HL-60 (cell line): ENCODE data around the gene CCDC88A.

ENCODE experiments used
- DNase-seq, 2 experiments: peaks; one replicate each; pipeline ENCODE4 v3.0.0-alpha.2; 2010 to 2020; ENCODE audit warnings: low read depth in 1 of 2, low spot score in 1 of 2
- H3K27ac ChIP-seq: fragments of 250-450 bp; sonication (Bioruptor Pico); replicated peaks from 2 replicates; pipeline ENCODE4 v1.5.1; 2020; ENCODE audit warnings: mild to moderate bottlenecking, moderate library complexity
- H3K27me3 ChIP-seq: fragments of 250-450 bp; sonication (Bioruptor Pico); 2 replicates; pipeline ENCODE4 v1.5.1; 2021; ENCODE audit warnings: mild to moderate bottlenecking, moderate library complexity; ENCODE audit not compliant: insufficient read depth, poor library complexity, severe bottlenecking
- H3K4me3 ChIP-seq: replicated peaks from 2 replicates; pipeline ENCODE4 v1.5.1; 2011; ENCODE audit warnings: mild to moderate bottlenecking, control low read depth, low read length; ENCODE audit not compliant: insufficient read depth
- GABPA ChIP-seq: IDR thresholded peaks from 2 replicates; pipeline ENCODE4 v1.6.1; 2012; ENCODE audit warnings: low read depth
- POLR2AphosphoS5 ChIP-seq: IDR thresholded peaks from 2 replicates; pipeline ENCODE4 v1.6.1; 2012; ENCODE audit warnings: low read depth
- SPI1 ChIP-seq: IDR thresholded peaks from 2 replicates; pipeline ENCODE4 v1.6.1; 2012; ENCODE audit warnings: low read depth, mild to moderate bottlenecking, borderline replicate concordance
- TF ChIP-seq, protein P1 (sequence below): IDR thresholded peaks from 2 replicates; pipeline ENCODE4 v1.6.1; 2012; ENCODE audit warnings: low read depth; ENCODE audit not compliant: insufficient replicate concordance
- TF ChIP-seq, protein P2 (sequence below): IDR thresholded peaks from one replicate; pipeline ENCODE4 v1.5.1; 2011; ENCODE audit warnings: low read length, control low read depth, inconsistent platforms; ENCODE audit not compliant: insufficient read depth

Gene CCDC88A

DNA sequence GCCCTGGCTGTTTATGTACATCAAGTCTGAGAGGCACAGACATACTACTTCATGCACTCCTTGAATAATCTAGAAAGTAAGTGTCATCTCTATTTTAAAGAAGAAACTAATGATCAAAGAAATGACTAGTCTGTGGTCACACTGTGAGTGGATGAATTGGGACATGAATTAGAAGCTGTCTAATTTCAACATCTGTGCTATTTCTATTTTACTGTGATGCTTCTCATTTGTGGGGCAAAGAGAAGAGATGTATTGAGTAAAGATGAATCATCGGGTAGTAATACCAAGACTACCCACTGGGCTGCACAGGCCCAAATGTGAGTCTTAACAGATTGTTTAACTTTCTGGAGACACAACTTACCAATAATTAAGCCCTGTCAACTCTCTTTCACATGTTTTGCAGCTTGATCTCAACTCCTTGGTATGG, 108.2 kb downstream of the CCDC88A start:
- peak in 1 of 2 experiments; percentile 57 for DNase-seq
- no peak overlapping the region for H3K4me3 ChIP-seq
- no peaks in the 10 kb centered on the region for H3K27me3 ChIP-seq
- TF ChIP-seq, protein P1, sequence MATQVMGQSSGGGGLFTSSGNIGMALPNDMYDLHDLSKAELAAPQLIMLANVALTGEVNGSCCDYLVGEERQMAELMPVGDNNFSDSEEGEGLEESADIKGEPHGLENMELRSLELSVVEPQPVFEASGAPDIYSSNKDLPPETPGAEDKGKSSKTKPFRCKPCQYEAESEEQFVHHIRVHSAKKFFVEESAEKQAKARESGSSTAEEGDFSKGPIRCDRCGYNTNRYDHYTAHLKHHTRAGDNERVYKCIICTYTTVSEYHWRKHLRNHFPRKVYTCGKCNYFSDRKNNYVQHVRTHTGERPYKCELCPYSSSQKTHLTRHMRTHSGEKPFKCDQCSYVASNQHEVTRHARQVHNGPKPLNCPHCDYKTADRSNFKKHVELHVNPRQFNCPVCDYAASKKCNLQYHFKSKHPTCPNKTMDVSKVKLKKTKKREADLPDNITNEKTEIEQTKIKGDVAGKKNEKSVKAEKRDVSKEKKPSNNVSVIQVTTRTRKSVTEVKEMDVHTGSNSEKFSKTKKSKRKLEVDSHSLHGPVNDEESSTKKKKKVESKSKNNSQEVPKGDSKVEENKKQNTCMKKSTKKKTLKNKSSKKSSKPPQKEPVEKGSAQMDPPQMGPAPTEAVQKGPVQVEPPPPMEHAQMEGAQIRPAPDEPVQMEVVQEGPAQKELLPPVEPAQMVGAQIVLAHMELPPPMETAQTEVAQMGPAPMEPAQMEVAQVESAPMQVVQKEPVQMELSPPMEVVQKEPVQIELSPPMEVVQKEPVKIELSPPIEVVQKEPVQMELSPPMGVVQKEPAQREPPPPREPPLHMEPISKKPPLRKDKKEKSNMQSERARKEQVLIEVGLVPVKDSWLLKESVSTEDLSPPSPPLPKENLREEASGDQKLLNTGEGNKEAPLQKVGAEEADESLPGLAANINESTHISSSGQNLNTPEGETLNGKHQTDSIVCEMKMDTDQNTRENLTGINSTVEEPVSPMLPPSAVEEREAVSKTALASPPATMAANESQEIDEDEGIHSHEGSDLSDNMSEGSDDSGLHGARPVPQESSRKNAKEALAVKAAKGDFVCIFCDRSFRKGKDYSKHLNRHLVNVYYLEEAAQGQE, result no peak
- TF ChIP-seq, protein P2, sequence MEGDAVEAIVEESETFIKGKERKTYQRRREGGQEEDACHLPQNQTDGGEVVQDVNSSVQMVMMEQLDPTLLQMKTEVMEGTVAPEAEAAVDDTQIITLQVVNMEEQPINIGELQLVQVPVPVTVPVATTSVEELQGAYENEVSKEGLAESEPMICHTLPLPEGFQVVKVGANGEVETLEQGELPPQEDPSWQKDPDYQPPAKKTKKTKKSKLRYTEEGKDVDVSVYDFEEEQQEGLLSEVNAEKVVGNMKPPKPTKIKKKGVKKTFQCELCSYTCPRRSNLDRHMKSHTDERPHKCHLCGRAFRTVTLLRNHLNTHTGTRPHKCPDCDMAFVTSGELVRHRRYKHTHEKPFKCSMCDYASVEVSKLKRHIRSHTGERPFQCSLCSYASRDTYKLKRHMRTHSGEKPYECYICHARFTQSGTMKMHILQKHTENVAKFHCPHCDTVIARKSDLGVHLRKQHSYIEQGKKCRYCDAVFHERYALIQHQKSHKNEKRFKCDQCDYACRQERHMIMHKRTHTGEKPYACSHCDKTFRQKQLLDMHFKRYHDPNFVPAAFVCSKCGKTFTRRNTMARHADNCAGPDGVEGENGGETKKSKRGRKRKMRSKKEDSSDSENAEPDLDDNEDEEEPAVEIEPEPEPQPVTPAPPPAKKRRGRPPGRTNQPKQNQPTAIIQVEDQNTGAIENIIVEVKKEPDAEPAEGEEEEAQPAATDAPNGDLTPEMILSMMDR, result peak; percentile 13
- H3K27ac ChIP-seq, result no peak overlapping the region

DNA sequence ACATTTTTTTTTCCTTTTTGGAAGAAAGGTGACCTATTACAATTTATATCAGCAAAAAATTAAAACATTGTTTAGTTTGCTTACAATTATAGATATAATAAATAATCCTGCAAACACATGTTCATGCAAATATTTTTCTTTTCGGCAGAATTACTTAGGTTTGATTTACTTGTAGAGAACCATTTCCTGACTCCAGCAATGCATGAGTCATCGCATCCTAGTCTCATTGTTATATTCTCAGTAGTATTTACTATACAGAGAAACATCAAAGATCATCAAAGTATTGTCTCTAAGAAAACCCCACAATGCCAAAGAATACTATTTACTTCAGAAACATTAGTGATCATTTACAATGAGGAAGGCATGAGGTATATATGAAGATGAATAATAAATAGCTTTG, 110.2 kb downstream of the CCDC88A start:
- no peak for DNase-seq
- no peaks in the 10 kb centered on the region for H3K27me3 ChIP-seq
- no peak overlapping the region for H3K27ac ChIP-seq
- no peak overlapping the region for H3K4me3 ChIP-seq
- TF ChIP-seq SPI1 (no peak), POLR2AphosphoS5 (no peak), GABPA (no peak)
- TF ChIP-seq, protein P2, result no peak
- TF ChIP-seq, protein P1, result no peak

DNA sequence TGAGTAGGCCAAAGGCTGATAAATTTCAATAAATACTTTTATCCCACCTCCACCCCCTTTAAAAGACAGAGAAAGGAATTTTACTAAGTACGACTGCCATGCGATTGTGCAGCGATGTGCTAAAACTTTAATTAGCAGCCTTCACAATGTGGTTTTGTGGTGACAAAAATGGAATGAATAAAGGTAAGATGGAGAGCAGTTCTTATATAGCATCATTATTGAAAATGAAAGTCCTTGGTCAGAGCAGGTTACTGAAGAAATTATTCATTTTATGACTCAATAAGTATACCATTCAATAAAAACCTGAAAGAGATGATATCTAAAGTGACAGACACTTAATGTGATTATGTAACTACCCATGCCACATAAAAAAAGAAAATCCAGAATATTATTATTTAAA, 117.4 kb downstream of the CCDC88A start:
- Histone ChIP-seq H3K27ac (no peak overlapping the region), H3K4me3 (no peak overlapping the region), H3K27me3 (no peaks in the 10 kb centered on the region)
- TF ChIP-seq, protein P1, result no peak
- TF ChIP-seq GABPA (no peak), POLR2AphosphoS5 (no peak), SPI1 (no peak)
- TF ChIP-seq, protein P2, result no peak
- DNase-seq, result no peak
